SK-N-SH (cell line): ENCODE results near the gene ETV6. TPM values are rescaled to one million over a fixed set of nuclear protein-coding genes. Genes with fewer than 3 reads are reported as not detected.

ENCODE experiments used
- CTCF ChIA-PET: fragments of 300-600, 350-600 bp; formaldehyde crosslinking; extraction: SDS; loops from one replicate; lab custom pipeline; 2021; lab: Yijun Ruan, JAX
- POLR2A ChIA-PET: fragments of 350-600 bp; sonication (Branson Sonifier 250); formaldehyde crosslinking; extraction: SDS; loops from one replicate; lab custom pipeline; 2020; ENCODE audit warnings: antibody characterized with exemption, inconsistent platforms; lab: Yijun Ruan, JAX
- DNase-seq: peaks from one replicate; pipeline ENCODE4 v3.0.0; 2012
- H2AFZ ChIP-seq: fragments of 200-600 bp; sonication (generic); 2 replicates; pipeline ENCODE4 v1.8.1; 2016; ENCODE audit warnings: antibody characterized with exemption, mild to moderate bottlenecking, low read depth
- H3F3A ChIP-seq: fragments of 200-600 bp; sonication (generic); replicated peaks from 2 replicates; pipeline ENCODE3; 2016; ENCODE audit warnings: antibody characterized with exemption, mild to moderate bottlenecking; ENCODE audit not compliant: insufficient read depth
- H3K27ac ChIP-seq, 2 experiments: fragments of 200-500 bp in 1 of 2; fragments of 200-600 bp in 1 of 2; sonication (Bioruptor generic) in 1 of 2; sonication (generic), shearing (Covaris generic) in 1 of 2; 2 replicates each; pipeline versions ENCODE4 v1.5.1 to v1.6.1; 2014 to 2016; ENCODE audit warnings: low read depth in 2 of 2, inconsistent platforms in 1 of 2, low read length in 1 of 2, mild to moderate bottlenecking in 1 of 2, mixed read lengths in 1 of 2
- H3K27me3 ChIP-seq: fragments of 200-600 bp; sonication (generic), shearing (Covaris generic); 2 replicates; pipeline ENCODE4 v1.6.1; 2016; ENCODE audit warnings: mixed run types; ENCODE audit not compliant: insufficient read depth
- H3K36me3 ChIP-seq, 2 experiments: fragments of 200-500 bp in 1 of 2; fragments of 200-600 bp in 1 of 2; sonication (Bioruptor generic) in 1 of 2; sonication (generic) in 1 of 2; replicated peaks in 1 of 2; 2 replicates each; pipeline versions ENCODE3 to v1.5.1; 2014 to 2016; ENCODE audit warnings: low read length in 1 of 2, mild to moderate bottlenecking in 1 of 2; ENCODE audit not compliant: insufficient read depth in 2 of 2, control insufficient read depth in 1 of 2
- H3K4me1 ChIP-seq, 2 experiments: fragments of 200-500 bp in 1 of 2; fragments of 200-600 bp in 1 of 2; sonication (Bioruptor generic) in 1 of 2; sonication (generic), shearing (Covaris generic) in 1 of 2; 2 replicates each; pipeline versions ENCODE4 v1.5.1 to v1.6.1; 2014 to 2016; ENCODE audit warnings: low read depth in 1 of 2, low read length in 1 of 2, mixed run types in 1 of 2; ENCODE audit not compliant: insufficient read depth in 2 of 2, control insufficient read depth in 1 of 2
- H3K4me2 ChIP-seq: fragments of 200-600 bp; sonication (generic), shearing (Covaris generic); 2 replicates; pipeline ENCODE4 v1.6.1; 2017; ENCODE audit warnings: mixed run types
- H3K4me3 ChIP-seq, 2 experiments: fragments of 200-500 bp in 1 of 2; fragments of 200-600 bp in 1 of 2; sonication (Bioruptor generic) in 1 of 2; sonication (generic), shearing (Covaris generic) in 1 of 2; 2 replicates each; pipeline versions ENCODE4 v1.5.1 to v1.8.1; 2014 to 2016; ENCODE audit warnings: low read depth in 2 of 2, inconsistent platforms in 1 of 2, low read length in 1 of 2, mild to moderate bottlenecking in 1 of 2, mixed read lengths in 1 of 2, moderate library complexity in 1 of 2
- H3K79me2 ChIP-seq: fragments of 200-600 bp; sonication (generic); 2 replicates; pipeline ENCODE4 v1.8.1; 2017; ENCODE audit warnings: mild to moderate bottlenecking; ENCODE audit not compliant: insufficient read depth
- H3K9ac ChIP-seq: fragments of 200-600 bp; sonication (generic); 2 replicates; pipeline ENCODE4 v1.6.1; 2017; ENCODE audit warnings: mixed run types
- H3K9me2 ChIP-seq: fragments of 200-600 bp; sonication (generic); 2 replicates; pipeline ENCODE4 v1.6.1; 2017; ENCODE audit warnings: mixed run types
- H3K9me3 ChIP-seq: fragments of 200-600 bp; sonication (generic); 2 replicates; pipeline ENCODE4 v1.6.1; 2017; ENCODE audit warnings: mixed run types, mild to moderate bottlenecking, moderate library complexity
- H4K20me1 ChIP-seq: fragments of 200-600 bp; sonication (generic); 2 replicates; pipeline ENCODE4 v1.6.1; 2017; ENCODE audit warnings: mild to moderate bottlenecking, mixed run types; ENCODE audit not compliant: insufficient read depth
- CHD2 ChIP-seq: fragments of 150-350 bp; IDR thresholded peaks from 2 replicates; pipeline ENCODE4 v1.6.1; 2018; ENCODE audit warnings: low read length; ENCODE audit not compliant: partially characterized antibody
- FOSL2 ChIP-seq: IDR thresholded peaks from 2 replicates; pipeline ENCODE4 v1.4.0; 2012; ENCODE audit warnings: low read depth, mild to moderate bottlenecking, moderate library complexity, borderline replicate concordance
- FOXJ3 ChIP-seq: sonication (generic); formaldehyde crosslinking; IDR thresholded peaks from 2 replicates; pipeline ENCODE4 v1.5.1; 2020; ENCODE audit warnings: mild to moderate bottlenecking, missing genetic modification reagents
- GABPA ChIP-seq: IDR thresholded peaks from 2 replicates; pipeline ENCODE4 v1.4.0; 2012; ENCODE audit warnings: low read depth, mild to moderate bottlenecking
- MXI1 ChIP-seq: IDR thresholded peaks from 2 replicates; pipeline ENCODE4 v1.6.1; 2012; ENCODE audit warnings: mild to moderate bottlenecking, low read depth, low read length, improper control_type of control experiment
- NFIC ChIP-seq: IDR thresholded peaks from 2 replicates; pipeline ENCODE4 v1.4.0; 2012; ENCODE audit warnings: borderline replicate concordance
- POLR2AphosphoS5 ChIP-seq: IDR thresholded peaks from 2 replicates; pipeline ENCODE4 v1.6.1; 2012; ENCODE audit warnings: low read depth, low read length
- RFX5 ChIP-seq: IDR thresholded peaks from 2 replicates; pipeline ENCODE4 v1.6.1; 2012; ENCODE audit warnings: mild to moderate bottlenecking, improper control_type of control experiment, low read length
- RXRA ChIP-seq: IDR thresholded peaks from 2 replicates; pipeline ENCODE4 v1.4.0; 2012; ENCODE audit warnings: low read depth, mild to moderate bottlenecking, borderline replicate concordance
- SIN3A ChIP-seq: IDR thresholded peaks from 2 replicates; pipeline ENCODE4 v1.6.1; 2012; ENCODE audit warnings: low read depth, mild to moderate bottlenecking, low read length, moderate library complexity, borderline replicate concordance
- SMC3 ChIP-seq: IDR thresholded peaks from 2 replicates; pipeline ENCODE4 v1.6.1; 2012; ENCODE audit warnings: low read depth, low read length, improper control_type of control experiment
- YY1 ChIP-seq: IDR thresholded peaks from 2 replicates; pipeline ENCODE4 v1.4.0; 2012; ENCODE audit warnings: low read depth, mild to moderate bottlenecking
- ZBTB33 ChIP-seq: IDR thresholded peaks from 2 replicates; pipeline ENCODE4 v1.4.0; 2012; ENCODE audit warnings: low read depth, borderline replicate concordance
- WGBS: methylation state at CpG from one replicate; pipeline ENCODE4 v1.1.6; 2017; ENCODE audit warnings: low lambda C conversion rate; 5-methylcytosine and 5-hydroxymethylcytosine counted together
- polyA plus RNA-seq, 3 experiments: library from polyadenylated mRNA; depleted of rRNA; stranded (reverse); fragments of >200 nt; gene quantifications; 2 replicates each; pipeline ENCODE4 v1.2.3, GENCODE V29; 2012

ETV6 gene
- polyA plus RNA-seq, 1 of the 3 experiments (the other 2 are of a cell fraction) = 4.0 TPM

GRCh38 chr12:11853126-11853525, 203.7 kb downstream of the ETV6 start:
- POLR2A ChIA-PET = no interaction called here
- Histone ChIP-seq H4K20me1 (no peaks in the 10 kb centered on the region), H3K4me1 (peaks cover 0 to 7% of the 10 kb centered on the region in 2 experiments; a peak in 2 of 4 replicates), H3K9me3 (no peaks in the 10 kb centered on the region), H3K27ac (no peak overlapping the region)
- DNase-seq = no peak
- TF ChIP-seq NFIC (peak; percentile 54), GABPA (no peak)
- TF ChIP-seq, all 33 proteins: peak for 1
- H3K4me3 ChIP-seq = no peak overlapping the region
- no peaks in the 10 kb centered on the region for H3K9me2 ChIP-seq
- WGBS = 92% methylated on average over 12 of the region's 12 CpGs
- H3F3A ChIP-seq = no peaks in the 10 kb centered on the region
- no peak overlapping the region for H3K4me2 ChIP-seq
- H3K27me3 ChIP-seq = no peaks in the 10 kb centered on the region
- no peak overlapping the region for H3K9ac ChIP-seq
- no peak overlapping the region for H2AFZ ChIP-seq
- CTCF ChIA-PET = interaction anchor here (0.8 to 1.7 kb wide), 3 partner anchors 9 to 23 kb away, joined by 3 to 4 read pairs (median 3); no protein-coding TSS in a partner anchor
- H3K79me2 ChIP-seq = 0 out of 2 replicates have a peak, but pooled peaks cover 3% of the 10 kb centered on the region
- H3K36me3 ChIP-seq = peaks cover 22 to 38% of the 10 kb centered on the region in 2 experiments

GRCh38 chr12:11854011-11854499, 204.6 kb downstream of the ETV6 start:
- no peak overlapping the region for H3K4me2 ChIP-seq
- ChIA-PET CTCF (interaction anchor here (0.7 to 1.7 kb wide), 4 partner anchors 11 to 211 kb away, joined by 3 to 4 read pairs (median 3); no protein-coding TSS in a partner anchor), POLR2A (no interaction called here)
- no peak overlapping the region for H3K27ac ChIP-seq
- 0 out of 2 replicates have a peak, but pooled peaks cover 3% of the 10 kb centered on the region for H3K79me2 ChIP-seq
- no peak overlapping the region for H2AFZ ChIP-seq
- DNase-seq = no peak
- no peaks in the 10 kb centered on the region for H3K27me3 ChIP-seq
- H3K9me2 ChIP-seq = no peaks in the 10 kb centered on the region
- no peak overlapping the region for H3K4me3 ChIP-seq
- no peaks in the 10 kb centered on the region for H3F3A ChIP-seq
- H4K20me1 ChIP-seq = no peaks in the 10 kb centered on the region
- peaks cover 22 to 40% of the 10 kb centered on the region in 2 experiments for H3K36me3 ChIP-seq
- 89% methylated on average over 13 of the region's 13 CpGs for WGBS
- TF ChIP-seq POLR2AphosphoS5 (no peak), FOXJ3 (no peak), SMC3 (no peak), NFIC (no peak), CHD2 (no peak), RXRA (no peak), SIN3A (no peak)
- TF ChIP-seq, all 33 proteins: peak for 0
- Histone ChIP-seq H3K9ac (no peak overlapping the region), H3K4me1 (peaks cover 0 to 7% of the 10 kb centered on the region in 2 experiments; a peak in 2 of 4 replicates), H3K9me3 (no peaks in the 10 kb centered on the region)

- Histone ChIP-seq H3F3A (no peaks in the 10 kb centered on the region), H3K27me3 (no peaks in the 10 kb centered on the region), H3K4me3 (no peak overlapping the region), H4K20me1 (no peaks in the 10 kb centered on the region), H3K79me2 (0 out of 2 replicates have a peak, but pooled peaks cover 3% of the 10 kb centered on the region), H3K9ac (no peak overlapping the region), H3K4me2 (no peak overlapping the region), H3K9me2 (no peaks in the 10 kb centered on the region), H2AFZ (no peak overlapping the region), H3K27ac (no peak overlapping the region), H3K4me1 (peaks cover 0 to 7% of the 10 kb centered on the region in 2 experiments; a peak in 2 of 4 replicates), H3K9me3 (no peaks in the 10 kb centered on the region), H3K36me3 (peaks cover 30 to 38% of the 10 kb centered on the region in 2 experiments)
- WGBS = 91% methylated on average over 4 of the region's 4 CpGs
- ChIA-PET CTCF (interaction anchor here (0.9 to 1.4 kb wide), 4 partner anchors 8 to 473 kb away, joined by 3 to 4 read pairs (median 3); no protein-coding TSS in a partner anchor), POLR2A (no interaction called here)
- DNase-seq = no peak
- TF ChIP-seq YY1 = no peak
- TF ChIP-seq RFX5 = no peak
- TF ChIP-seq ZBTB33 = no peak
- no peak for TF ChIP-seq MXI1
- no peak for TF ChIP-seq FOSL2
Measured at GRCh38 chr12:11855983-11856374, 206.5 kb downstream of the ETV6 start.
